Activated CD8-positive, alpha-beta memory T cell treated with anti-CD3 and anti-CD28 coated beads for 36 hours (primary cell): Measurements from ENCODE around the gene PAX5. TPM values are rescaled to one million over a fixed set of nuclear protein-coding genes. Genes with fewer than 3 reads are reported as not detected.

Experiments used
- CTCF ChIA-PET: fragments of 350-600 bp; sonication (Branson Sonifier 250); formaldehyde crosslinking; loops from one replicate; lab custom pipeline; 2021; ENCODE audit warnings: antibody characterized with exemption; lab: Charles Lee
- POLR2A ChIA-PET: fragments of 350-600 bp; sonication (Branson Sonifier 250); formaldehyde crosslinking; loops from one replicate; lab custom pipeline; 2021; ENCODE audit warnings: antibody characterized with exemption; lab: Charles Lee
- total RNA-seq, 2 experiments: library from RNA; stranded (reverse); gene quantifications; one replicate each; pipeline ENCODE4 v1.2.3, GENCODE V29; 2021

PAX5 gene
- total RNA-seq, 2 experiments from 2014 or later, result 0.23 to 0.34 TPM

DNA sequence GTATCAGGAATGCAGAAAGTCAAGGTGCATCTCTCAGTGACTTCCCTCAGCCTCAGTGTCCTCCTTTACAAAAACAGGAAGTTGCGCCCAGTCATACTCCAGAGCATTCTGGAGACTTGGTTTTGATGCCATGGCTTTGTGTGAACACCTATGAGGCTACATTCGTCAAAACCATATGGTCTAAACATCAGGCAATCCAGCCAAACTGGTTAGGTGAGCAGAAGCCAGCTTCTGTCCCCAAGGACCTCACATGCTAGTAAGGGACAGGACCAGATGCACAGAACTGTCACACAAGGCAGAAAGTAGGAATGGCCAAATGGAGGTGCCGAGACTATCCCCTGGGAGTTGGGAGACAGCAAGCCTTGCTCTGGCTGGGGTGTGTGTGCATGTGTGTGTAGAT is 244.2 kb downstream of the PAX5 start:
- CTCF ChIA-PET, result no interaction called here
- POLR2A ChIA-PET, result no interaction called here

DNA sequence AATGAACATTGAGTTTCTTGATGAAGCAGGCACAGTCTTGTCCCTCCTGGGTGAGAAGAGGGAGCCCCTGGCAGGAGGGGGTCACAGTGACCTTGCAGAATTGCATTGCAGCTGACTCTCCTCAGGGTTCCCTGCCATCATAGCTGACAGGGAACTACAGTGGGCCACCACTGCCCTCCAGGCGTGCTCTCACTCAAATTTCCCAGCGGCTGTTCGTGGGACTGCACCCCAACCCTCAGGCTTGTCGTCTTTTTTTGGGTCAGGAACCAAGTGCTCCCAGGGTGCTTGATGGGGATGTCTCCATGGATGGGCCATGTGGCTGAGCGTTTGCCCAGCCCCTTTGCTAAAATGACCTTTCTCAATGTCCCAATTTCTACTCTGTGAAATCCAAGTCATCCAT is 245.5 kb downstream of the PAX5 start:
- ChIA-PET CTCF (no interaction called here), POLR2A (no interaction called here)

DNA sequence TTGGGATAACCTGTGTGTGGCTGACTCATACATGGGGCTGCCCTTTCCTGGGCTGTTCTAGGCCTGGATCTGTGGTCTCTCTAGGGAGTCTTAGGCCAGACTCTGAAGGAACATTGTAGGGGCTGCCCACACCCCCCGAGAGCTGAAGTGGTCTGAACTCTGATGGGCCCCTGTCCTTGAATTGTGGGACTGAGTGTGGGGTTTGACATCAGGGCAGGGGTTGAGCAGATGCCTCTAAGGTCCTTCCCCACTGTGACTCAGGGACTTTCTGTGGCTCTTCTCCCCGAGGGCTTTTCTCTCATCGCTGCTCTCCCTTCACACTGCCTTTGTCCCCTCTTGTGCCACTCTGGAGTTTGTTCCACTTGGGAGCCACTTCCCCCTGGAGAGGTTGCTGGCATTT is 246.4 kb downstream of the PAX5 start:
- POLR2A ChIA-PET, result no interaction called here
- CTCF ChIA-PET, result no interaction called here

Other genes with a start within 250 kb of the PAX5 start
- 10 to 100 TPM; 25.6 to 29.1 TPM for gene ZCCHC7, start 86.3 kb upstream of the PAX5 start, total RNA-seq